ENCODE data around the gene PARD3B.

DNA sequence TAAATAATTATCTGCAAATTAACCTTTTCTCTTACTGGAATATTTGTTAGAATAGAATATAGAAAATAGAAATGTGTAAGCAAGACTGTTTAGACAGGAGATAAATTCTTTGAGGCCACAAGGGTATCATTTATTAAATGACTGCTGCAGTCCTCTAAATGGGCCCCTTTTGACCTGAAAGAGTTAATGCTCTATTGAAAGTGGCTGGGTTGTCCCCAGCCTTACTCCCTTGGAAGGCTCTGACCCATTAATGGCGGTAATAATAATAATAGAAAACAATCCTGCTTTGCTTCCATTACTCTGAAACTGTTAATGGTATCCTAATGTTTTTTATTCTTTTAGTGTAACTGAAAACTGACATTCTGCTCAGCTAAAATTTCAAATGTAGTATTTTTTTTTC is 739.1 kb downstream of the PARD3B start:
- TF ChIP-seq ZNF274 (IDR thresholded peaks at IDR 0.05; ENCODE audit: low read depth, low read length): no peak
- no peak for TF ChIP-seq SUZ12 (IDR thresholded peaks at IDR 0.05; ENCODE audit: extremely low read depth, insufficient read depth, insufficient read length)
- no peak for TF ChIP-seq YY1 (IDR thresholded peaks at IDR 0.05; ENCODE audit: insufficient read depth, insufficient read length)

Data from NT2/D1 (cell line).